Cardiac muscle cell (in vitro differentiated cells and primary cell): ENCODE measurements around the gene KCNJ5. TPM values are rescaled to one million over a fixed set of nuclear protein-coding genes. Genes with fewer than 3 reads are reported as not detected.
A peak's percentile ranks its signal among the peaks of the same experiment; 100 is the strongest.

ENCODE experiments used
- DNase-seq, 2 donors: peaks; one replicate each; pipeline versions ENCODE4 v3.0.0 to v3.0.0-alpha.2; 2010 to 2017; ENCODE audit warnings: low read depth in 1 of 2, low spot score in 1 of 2
- H3K27ac ChIP-seq: fragments of 200-600 bp; sonication (generic); 2 replicates; pipeline ENCODE4 v1.5.1; 2016
- H3K27me3 ChIP-seq: fragments of 200-600 bp; sonication (generic); 2 replicates; pipeline ENCODE4 v1.6.0; 2016; ENCODE audit warnings: control low read depth
- H3K36me3 ChIP-seq: fragments of 200-600 bp; sonication (generic); 2 replicates; pipeline ENCODE4 v1.5.1; 2016; ENCODE audit warnings: control low read depth
- H3K4me1 ChIP-seq: fragments of 200-600 bp; sonication (generic); 2 replicates; pipeline ENCODE4 v1.8.1; 2017; ENCODE audit warnings: low read depth, mild to moderate bottlenecking, mixed run types
- H3K4me3 ChIP-seq: fragments of 200-600 bp; sonication (generic); 2 replicates; pipeline ENCODE4 v1.5.1; 2016; ENCODE audit warnings: mild to moderate bottlenecking
- H3K9me3 ChIP-seq: fragments of 200-600 bp; sonication (generic); 2 replicates; pipeline ENCODE4 v1.5.1; 2017; ENCODE audit warnings: low read depth, mild to moderate bottlenecking, control low read depth
- CTCF ChIP-seq: IDR thresholded peaks from 2 replicates; pipeline ENCODE4 v1.5.1; 2012; ENCODE audit warnings: low read depth, mild to moderate bottlenecking, low read length
- polyA plus RNA-seq: library from polyadenylated mRNA; unstranded; fragments of >200 nt; fragmentation: Nextera tagmentation; extraction: Ambion mirVana; gene quantifications from 2 replicates; pipeline ENCODE4 v1.2.1, GENCODE V29; 2016
- total RNA-seq: library from RNA; depleted of rRNA; stranded (reverse); fragments of >200 nt; gene quantifications from 2 replicates; pipeline ENCODE4 v1.2.3, GENCODE V29; 2016

The KCNJ5 gene
- total and polyA plus RNA-seq, 2 experiments from 2014 or later, result 44.8 to 71.8 TPM

DNA sequence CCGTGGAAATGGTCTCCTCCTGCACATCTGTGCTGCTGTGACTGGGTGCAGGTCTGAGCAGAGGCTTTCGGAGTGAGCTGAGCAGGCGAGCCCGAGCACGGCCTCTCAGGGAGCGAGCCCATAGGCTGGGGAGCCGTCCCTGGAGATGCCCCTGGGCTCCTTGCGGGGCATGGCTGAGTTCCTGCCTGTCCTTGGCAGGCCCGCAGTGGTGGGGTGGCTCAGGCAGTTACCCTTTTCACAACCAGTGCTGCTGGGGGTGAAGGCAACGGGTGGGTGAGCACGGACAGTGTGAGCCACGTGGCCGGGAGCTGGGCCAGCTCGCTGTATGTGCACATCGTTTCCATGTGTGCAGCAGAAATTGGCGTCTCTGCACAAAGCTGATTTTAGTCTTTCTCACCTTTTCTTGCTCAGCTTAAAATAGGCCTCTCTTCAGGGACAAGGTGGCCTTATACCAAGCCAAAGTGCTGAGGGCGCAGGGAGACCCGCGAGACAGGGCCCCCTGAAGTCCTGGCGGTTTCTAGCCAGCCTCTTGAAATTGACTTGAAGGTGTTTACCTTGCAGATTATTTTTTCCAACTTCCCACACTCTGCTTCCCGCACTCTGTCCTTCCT is 51.8 kb downstream of the KCNJ5 start, which contains the start of gene TP53AIP1:
TP53AIP1 (minus strand) TSS at position 55 of the 611 bp plus-strand sequence. CDS start 5,053 bp downstream, outside the sequence.
- Histone ChIP-seq H3K36me3 (no peaks in the 10 kb centered on the region), H3K4me3 (no peak within 1 kb of the TSS), H3K27ac (no peak within 1 kb of the TSS), H3K9me3 (no peaks in the 10 kb centered on the region), H3K4me1 (peaks cover under 1% of the 10 kb centered on the region), H3K27me3 (no peaks in the 10 kb centered on the region)
- TF ChIP-seq CTCF, result no peak
- DNase-seq, result no peak

GRCh38 chr11:128943428-128943976 is 52.3 kb downstream of the KCNJ5 start:
- no peak for TF ChIP-seq CTCF
- Histone ChIP-seq H3K4me1 (peaks cover 6% of the 10 kb centered on the region), H3K36me3 (no peaks in the 10 kb centered on the region), H3K9me3 (no peaks in the 10 kb centered on the region), H3K27ac (no peak overlapping the region), H3K27me3 (no peaks in the 10 kb centered on the region), H3K4me3 (no peak overlapping the region)
- DNase-seq, result no peak

DNA sequence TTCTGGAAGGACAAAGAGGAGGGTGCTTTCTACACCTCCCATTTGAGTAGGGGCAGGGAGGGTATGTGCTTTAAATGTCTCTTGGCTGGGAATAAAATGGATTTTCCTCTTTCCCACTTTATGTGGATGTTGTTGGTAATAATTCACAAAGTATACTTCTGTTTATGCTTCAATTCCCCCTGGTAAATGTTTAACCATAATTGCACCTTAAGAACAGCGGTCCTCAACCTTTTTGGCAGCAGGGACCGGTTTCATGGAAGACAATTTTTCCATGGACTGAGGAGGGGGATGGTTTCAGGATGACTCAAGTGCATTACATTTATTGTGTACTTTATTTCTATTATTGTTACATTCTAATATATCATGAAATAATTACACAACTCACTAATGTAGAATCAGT is 55.5 kb downstream of the KCNJ5 start:
- DNase-seq, result no peak
- TF ChIP-seq CTCF, result no peak
- H3K27ac ChIP-seq, result no peak overlapping the region
- H3K27me3 ChIP-seq, result no peaks in the 10 kb centered on the region
- H3K4me3 ChIP-seq, result no peak overlapping the region
- peaks cover 6% of the 10 kb centered on the region for H3K4me1 ChIP-seq
- H3K36me3 ChIP-seq, result no peaks in the 10 kb centered on the region
- no peaks in the 10 kb centered on the region for H3K9me3 ChIP-seq

DNA sequence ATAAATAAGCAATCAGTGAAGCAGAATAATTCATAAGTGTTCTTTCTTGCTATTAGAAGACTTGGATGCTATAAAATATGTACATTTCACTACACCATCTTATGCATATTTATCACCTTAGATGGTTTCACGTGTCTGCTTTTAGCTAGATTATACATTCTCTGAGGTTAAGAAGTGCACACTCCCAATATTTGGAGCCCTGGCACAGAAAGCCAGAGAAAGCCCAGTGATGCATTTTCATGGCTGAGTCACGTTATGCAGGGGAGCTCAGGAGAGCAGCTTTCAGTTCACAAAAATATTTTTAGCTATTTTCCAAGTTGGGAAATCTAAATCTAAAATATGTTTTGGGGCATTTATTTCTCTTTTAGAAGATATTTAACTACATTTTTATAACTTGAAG is 56.6 kb downstream of the KCNJ5 start:
- no peak overlapping the region for H3K4me3 ChIP-seq
- DNase-seq, result no peak
- H3K27me3 ChIP-seq, result no peaks in the 10 kb centered on the region
- no peaks in the 10 kb centered on the region for H3K36me3 ChIP-seq
- no peak for TF ChIP-seq CTCF
- no peaks in the 10 kb centered on the region for H3K9me3 ChIP-seq
- H3K4me1 ChIP-seq, result peaks cover 6% of the 10 kb centered on the region
- H3K27ac ChIP-seq, result no peak overlapping the region

GRCh38 chr11:128948583-128948982 is 57.4 kb downstream of the KCNJ5 start:
- no peak overlapping the region for H3K4me3 ChIP-seq
- no peaks in the 10 kb centered on the region for H3K9me3 ChIP-seq
- TF ChIP-seq CTCF, result peak; percentile 16
- DNase-seq, result peak in 1 of 2 donors; percentile 67
- peaks cover 6% of the 10 kb centered on the region for H3K4me1 ChIP-seq
- H3K36me3 ChIP-seq, result no peaks in the 10 kb centered on the region
- H3K27ac ChIP-seq, result no peak overlapping the region
- no peaks in the 10 kb centered on the region for H3K27me3 ChIP-seq
